Measurements from ENCODE around the gene MTMR1.

DNA sequence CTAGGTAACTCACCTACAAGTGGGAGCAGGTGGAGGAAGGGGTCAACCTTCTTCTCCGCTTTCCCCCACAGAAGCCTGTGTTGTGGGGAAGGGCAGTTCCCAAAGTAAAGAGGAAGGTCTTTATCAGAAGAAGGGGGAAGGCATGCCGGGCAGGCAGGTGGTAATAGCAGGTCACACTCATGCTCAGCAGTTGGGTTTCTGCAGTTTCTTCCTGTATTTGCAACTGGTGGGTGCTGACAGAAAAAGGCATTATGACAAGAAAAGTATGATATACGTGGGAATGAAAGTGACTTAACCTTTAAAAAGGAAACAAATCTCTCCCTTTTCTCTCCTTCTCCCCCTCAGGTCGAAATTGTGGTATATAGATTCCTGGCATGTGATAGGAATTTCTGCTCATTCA, 3.7 kb downstream of the MTMR1 start:
- TF ChIP-seq, protein P1, sequence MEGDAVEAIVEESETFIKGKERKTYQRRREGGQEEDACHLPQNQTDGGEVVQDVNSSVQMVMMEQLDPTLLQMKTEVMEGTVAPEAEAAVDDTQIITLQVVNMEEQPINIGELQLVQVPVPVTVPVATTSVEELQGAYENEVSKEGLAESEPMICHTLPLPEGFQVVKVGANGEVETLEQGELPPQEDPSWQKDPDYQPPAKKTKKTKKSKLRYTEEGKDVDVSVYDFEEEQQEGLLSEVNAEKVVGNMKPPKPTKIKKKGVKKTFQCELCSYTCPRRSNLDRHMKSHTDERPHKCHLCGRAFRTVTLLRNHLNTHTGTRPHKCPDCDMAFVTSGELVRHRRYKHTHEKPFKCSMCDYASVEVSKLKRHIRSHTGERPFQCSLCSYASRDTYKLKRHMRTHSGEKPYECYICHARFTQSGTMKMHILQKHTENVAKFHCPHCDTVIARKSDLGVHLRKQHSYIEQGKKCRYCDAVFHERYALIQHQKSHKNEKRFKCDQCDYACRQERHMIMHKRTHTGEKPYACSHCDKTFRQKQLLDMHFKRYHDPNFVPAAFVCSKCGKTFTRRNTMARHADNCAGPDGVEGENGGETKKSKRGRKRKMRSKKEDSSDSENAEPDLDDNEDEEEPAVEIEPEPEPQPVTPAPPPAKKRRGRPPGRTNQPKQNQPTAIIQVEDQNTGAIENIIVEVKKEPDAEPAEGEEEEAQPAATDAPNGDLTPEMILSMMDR (IDR thresholded peaks at IDR 0.05; ENCODE audit: low read length) = no peak
- TF ChIP-seq EZH2 (optimal IDR thresholded peaks at IDR 0.05; ENCODE audit: low read depth, low read length) = no peak
